CD14-positive monocyte (primary cell): ENCODE data around the gene DCC. TPM values are rescaled to one million over a fixed set of nuclear protein-coding genes. Genes with fewer than 3 reads are reported as not detected.
"Not testable (repeated sequence)": the region's sequence is repeated elsewhere in the genome, so short reads cannot be mapped to it uniquely, and the experiment has no call there.

Experiments
- DNase-seq, 3 donors: peaks; one replicate each; pipeline ENCODE4 v3.0.0-alpha.2; 2011 to 2022
- H2AFZ ChIP-seq: 2 replicates; pipeline ENCODE4 v1.6.0; 2012; ENCODE audit warnings: mild to moderate bottlenecking, low read depth, low read length, inconsistent platforms; ENCODE audit not compliant: insufficient read depth, poor library complexity, severe bottlenecking
- H3K27ac ChIP-seq, 2 donors: 1 replicate in 1 of 2; 2 replicates in 1 of 2; pipeline ENCODE4 v1.5.1; 2012 to 2013; ENCODE audit warnings: low read length in 2 of 2, control low read depth in 1 of 2, inconsistent platforms in 1 of 2, low read depth in 1 of 2, mild to moderate bottlenecking in 1 of 2
- H3K27me3 ChIP-seq, 2 donors: one replicate each; pipeline versions ENCODE4 v1.6.0 to v1.6.1; 2011 to 2013; ENCODE audit warnings: low read length in 2 of 2; ENCODE audit not compliant: control insufficient read depth in 2 of 2, insufficient read depth in 2 of 2
- H3K36me3 ChIP-seq, 2 donors: replicated peaks in 1 of 2; 1 replicate in 1 of 2; 2 replicates in 1 of 2; pipeline versions ENCODE4 v1.5.1 to v1.6.1; 2012 to 2013; ENCODE audit warnings: low read length in 2 of 2, control low read depth in 1 of 2, inconsistent platforms in 1 of 2, mild to moderate bottlenecking in 1 of 2; ENCODE audit not compliant: insufficient read depth in 2 of 2, control insufficient read depth in 1 of 2
- H3K4me1 ChIP-seq, 2 donors: 1 replicate in 1 of 2; 2 replicates in 1 of 2; pipeline versions ENCODE4 v1.5.1 to v1.6.1; 2012 to 2013; ENCODE audit warnings: low read length in 2 of 2, control low read depth in 1 of 2, inconsistent platforms in 1 of 2, mild to moderate bottlenecking in 1 of 2, moderate library complexity in 1 of 2; ENCODE audit not compliant: insufficient read depth in 2 of 2, control insufficient read depth in 1 of 2
- H3K4me2 ChIP-seq: replicated peaks from 2 replicates; pipeline ENCODE3; 2012; ENCODE audit warnings: low read length, moderate library complexity, mild to moderate bottlenecking; ENCODE audit not compliant: poor library complexity, severe bottlenecking; ENCODE audit errors: extremely low read depth
- H3K4me3 ChIP-seq, 3 experiments: fragments of 200-600 bp in 1 of 3; sonication (generic) in 1 of 3; replicated peaks in 1 of 3; 1 replicate in 2 of 3; 2 replicates in 1 of 3; pipeline ENCODE4 v1.5.1; 2011 to 2013; ENCODE audit warnings: low read length in 3 of 3, mild to moderate bottlenecking in 3 of 3, control low read depth in 2 of 3, low read depth in 2 of 3, inconsistent platforms in 1 of 3, moderate library complexity in 1 of 3
- H3K79me2 ChIP-seq: 2 replicates; pipeline ENCODE4 v1.6.0; 2012; ENCODE audit warnings: mild to moderate bottlenecking, control low read depth, inconsistent platforms, low read length, moderate library complexity; ENCODE audit not compliant: insufficient read depth
- H3K9ac ChIP-seq: 2 replicates; pipeline ENCODE4 v1.6.0; 2017; ENCODE audit warnings: low read length, mild to moderate bottlenecking; ENCODE audit not compliant: insufficient read depth, poor library complexity, severe bottlenecking
- H3K9me3 ChIP-seq, 2 donors: replicated peaks in 1 of 2; 1 replicate in 1 of 2; 2 replicates in 1 of 2; pipeline versions ENCODE4 v1.5.1 to v1.6.1; 2012 to 2013; ENCODE audit warnings: low read length in 2 of 2, control low read depth in 1 of 2; ENCODE audit not compliant: control insufficient read depth in 1 of 2, insufficient read depth in 1 of 2
- H4K20me1 ChIP-seq: 2 replicates; pipeline ENCODE4 v1.6.0; 2012; ENCODE audit warnings: mild to moderate bottlenecking, low read length, control low read depth, moderate library complexity; ENCODE audit not compliant: insufficient read depth
- H3K27ac Mint-ChIP-seq, 7 donors: one replicate each; pipeline ENCODE4 v1.8.0; 2020; ENCODE audit warnings: mild to moderate bottlenecking in 7 of 7, mixed read lengths in 7 of 7, moderate library complexity in 6 of 7, inconsistent platforms in 2 of 7
- H3K27me3 Mint-ChIP-seq, 3 donors: one replicate each; pipeline ENCODE4 v1.8.0; 2021 to 2022; ENCODE audit warnings: low read depth in 3 of 3, mild to moderate bottlenecking in 3 of 3, mixed read lengths in 3 of 3, moderate library complexity in 3 of 3, inconsistent platforms in 1 of 3
- H3K36me3 Mint-ChIP-seq, 2 donors: one replicate each; pipeline ENCODE4 v1.8.0; 2020; ENCODE audit warnings: mixed read lengths in 2 of 2, inconsistent platforms in 1 of 2, mild to moderate bottlenecking in 1 of 2
- H3K4me1 Mint-ChIP-seq: one replicate; pipeline ENCODE4 v1.8.0; 2020; ENCODE audit warnings: mild to moderate bottlenecking, mixed read lengths
- H3K4me3 Mint-ChIP-seq, 2 donors: one replicate each; pipeline ENCODE4 v1.8.0; 2020; ENCODE audit warnings: mild to moderate bottlenecking in 2 of 2, mixed read lengths in 2 of 2, moderate library complexity in 1 of 2
- H3K9me3 Mint-ChIP-seq, 7 donors: one replicate each; pipeline ENCODE4 v1.8.0; 2020 to 2022; ENCODE audit warnings: mixed read lengths in 7 of 7, mild to moderate bottlenecking in 6 of 7, moderate library complexity in 6 of 7, inconsistent platforms in 2 of 7
- WGBS: methylation state at CpG from one replicate; pipeline ENCODE4 v1.1.5; 2013; ENCODE audit warnings: missing lambda C conversion rate; ENCODE audit not compliant: insufficient coverage; 5-methylcytosine and 5-hydroxymethylcytosine counted together
- intact Hi-C, 2 donors: fragments of 100-400 bp; cut with micrococcal nuclease; formaldehyde crosslinking; loops; one replicate each; pipeline versions ENCODE4 v1.15.0 to v1.15.1; 2023
- polyA plus RNA-seq, 3 donors: library from polyadenylated mRNA; depleted of rRNA in 1 of 3; unstranded in 2 of 3; stranded (reverse) in 1 of 3; fragments of 300-500 nt in 2 of 3; fragments of >200 nt in 1 of 3; fragmentation: Illumina TruSeq in 2 of 3; gene quantifications; 1 replicate in 2 of 3; 2 replicates in 1 of 3; pipeline ENCODE4 v1.2.3, GENCODE V29; 2012 to 2021
- TF ChIP-seq, protein P1 (sequence below): fragments of 200-600 bp; IDR thresholded peaks from one replicate; pipeline ENCODE4 v1.8.0; 2022; ENCODE audit warnings: antibody characterized with exemption, mild to moderate bottlenecking

The DCC gene
- polyA plus RNA-seq, 3 donors = not detected

DNA sequence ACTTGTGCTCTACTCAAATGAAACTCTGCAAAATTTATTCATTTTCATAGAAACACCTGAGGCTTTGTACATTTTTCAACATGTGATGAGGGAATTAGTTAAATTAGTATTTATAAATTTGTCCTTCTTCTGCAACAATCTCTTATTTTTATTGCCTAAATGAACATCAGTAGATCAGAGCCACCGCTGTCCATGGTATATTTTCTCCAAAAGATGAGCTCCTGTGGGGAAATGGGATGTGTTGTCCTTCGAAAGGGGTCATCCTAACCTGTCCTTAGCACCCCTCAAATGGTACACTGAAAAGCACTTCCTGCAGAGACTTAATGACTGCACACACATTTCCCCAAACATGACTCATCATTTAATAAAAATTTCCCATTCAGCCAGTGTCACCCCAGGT is 1169.9 kb downstream of the DCC start:
- WGBS = no CpG with 5 or more reads among the region's 2 CpGs
- H2AFZ ChIP-seq = no peak overlapping the region
- DNase-seq = no peak
- no peaks in the 10 kb centered on the region for H4K20me1 ChIP-seq
- no peak overlapping the region for H3K4me3 ChIP-seq
- no peak overlapping the region for H3K27ac ChIP-seq
- peaks cover 0 to 7% of the 10 kb centered on the region in 2 donors for H3K9me3 ChIP-seq
- TF ChIP-seq, protein P1, sequence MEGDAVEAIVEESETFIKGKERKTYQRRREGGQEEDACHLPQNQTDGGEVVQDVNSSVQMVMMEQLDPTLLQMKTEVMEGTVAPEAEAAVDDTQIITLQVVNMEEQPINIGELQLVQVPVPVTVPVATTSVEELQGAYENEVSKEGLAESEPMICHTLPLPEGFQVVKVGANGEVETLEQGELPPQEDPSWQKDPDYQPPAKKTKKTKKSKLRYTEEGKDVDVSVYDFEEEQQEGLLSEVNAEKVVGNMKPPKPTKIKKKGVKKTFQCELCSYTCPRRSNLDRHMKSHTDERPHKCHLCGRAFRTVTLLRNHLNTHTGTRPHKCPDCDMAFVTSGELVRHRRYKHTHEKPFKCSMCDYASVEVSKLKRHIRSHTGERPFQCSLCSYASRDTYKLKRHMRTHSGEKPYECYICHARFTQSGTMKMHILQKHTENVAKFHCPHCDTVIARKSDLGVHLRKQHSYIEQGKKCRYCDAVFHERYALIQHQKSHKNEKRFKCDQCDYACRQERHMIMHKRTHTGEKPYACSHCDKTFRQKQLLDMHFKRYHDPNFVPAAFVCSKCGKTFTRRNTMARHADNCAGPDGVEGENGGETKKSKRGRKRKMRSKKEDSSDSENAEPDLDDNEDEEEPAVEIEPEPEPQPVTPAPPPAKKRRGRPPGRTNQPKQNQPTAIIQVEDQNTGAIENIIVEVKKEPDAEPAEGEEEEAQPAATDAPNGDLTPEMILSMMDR = no peak
- H3K4me2 ChIP-seq = no peak overlapping the region
- H3K9me3 Mint-ChIP-seq = peaks cover 2 to 18% (median 4%) of the 10 kb centered on the region in 7 donors
- H3K27ac Mint-ChIP-seq = no peak overlapping the region
- H3K27me3 Mint-ChIP-seq = no peaks in the 10 kb centered on the region
- no peaks in the 10 kb centered on the region for H3K79me2 ChIP-seq
- no peaks in the 10 kb centered on the region for H3K36me3 Mint-ChIP-seq
- no peaks in the 10 kb centered on the region for H3K4me1 ChIP-seq
- no peaks in the 10 kb centered on the region for H3K27me3 ChIP-seq
- H3K9ac ChIP-seq = no peak overlapping the region
- no peaks in the 10 kb centered on the region for H3K4me1 Mint-ChIP-seq
- H3K4me3 Mint-ChIP-seq = no peak overlapping the region
- no peaks in the 10 kb centered on the region for H3K36me3 ChIP-seq
- intact Hi-C loops = no loop called here

DNA sequence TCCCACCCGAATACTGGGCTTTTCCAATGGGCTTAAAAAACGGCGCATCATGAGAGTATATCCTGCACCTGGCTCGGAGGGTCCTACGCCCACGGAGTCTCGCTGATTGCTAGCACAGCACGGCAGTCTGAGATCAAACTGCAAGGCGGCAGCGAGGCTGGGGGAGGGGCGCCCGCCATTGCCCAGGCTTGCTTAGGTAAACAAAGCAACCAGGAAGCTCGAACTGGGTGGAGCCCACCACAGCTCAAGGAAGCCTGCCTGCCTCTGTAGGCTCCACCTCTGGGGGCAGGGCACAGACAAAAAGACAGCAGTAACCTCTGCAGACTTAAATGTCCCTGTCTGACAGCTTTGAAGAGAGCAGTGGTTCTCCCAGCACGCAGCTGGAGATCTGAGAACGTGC is 1171.7 kb downstream of the DCC start:
- H3K27ac ChIP-seq, H3K36me3 Mint-ChIP-seq, H2AFZ ChIP-seq, H3K4me2 ChIP-seq, H3K4me3 Mint-ChIP-seq, DNase-seq, H3K36me3 ChIP-seq, H3K79me2 ChIP-seq, H3K9me3 ChIP-seq, H3K27me3 ChIP-seq, H3K4me1 Mint-ChIP-seq, H4K20me1 ChIP-seq, H3K4me1 ChIP-seq, H3K4me3 ChIP-seq, H3K9ac ChIP-seq, intact Hi-C loops, H3K27ac Mint-ChIP-seq, H3K27me3 Mint-ChIP-seq: not testable (repeated sequence)
- peaks cover 2 to 15% (median 4%) of the 10 kb centered on the region in 7 donors for H3K9me3 Mint-ChIP-seq
- WGBS = 92% methylated on average over 10 of the region's 15 CpGs
